ENCODE measurements around the gene KCNK15. TPM values are rescaled to one million over a fixed set of nuclear protein-coding genes. Genes with fewer than 3 reads are reported as not detected.

KCNK15 gene
- polyA plus RNA-seq, 6 donors from 2014 or later: not detected

DNA sequence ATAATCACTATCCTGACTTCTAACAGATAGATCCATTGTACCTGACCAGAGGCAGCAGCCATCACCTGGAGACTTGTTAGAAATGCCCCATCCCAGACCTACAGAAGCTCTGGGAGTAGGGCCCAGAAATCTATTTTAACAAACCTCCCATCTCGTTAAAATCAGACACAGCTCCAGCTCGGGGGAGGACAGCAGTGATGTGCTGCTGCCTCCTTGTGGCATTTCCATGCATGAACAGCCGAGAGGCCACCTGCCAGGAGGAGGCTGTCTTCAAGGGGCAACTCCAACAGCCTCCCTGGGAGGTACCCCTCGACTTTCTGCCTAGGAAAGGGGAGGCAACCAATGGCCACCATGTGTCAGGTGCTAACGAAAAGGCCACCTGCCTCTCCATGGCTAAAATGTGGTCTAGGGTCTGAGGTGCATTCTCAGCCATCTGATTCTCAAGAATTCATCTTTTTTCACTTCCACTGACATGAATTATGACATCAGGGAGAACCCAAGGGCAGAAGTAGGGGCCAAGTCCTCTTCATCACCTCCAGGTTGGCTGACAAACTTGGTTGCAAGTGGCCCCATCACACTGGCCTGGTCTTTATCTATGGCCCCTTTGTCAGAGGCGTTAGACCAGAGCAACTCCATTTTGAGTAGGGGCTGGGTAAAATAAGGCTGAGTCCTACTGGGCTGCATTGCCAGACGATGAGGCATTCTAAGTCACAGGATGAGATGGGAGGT, 12.2 kb upstream of the KCNK15 start:
- H3K27me3 Mint-ChIP-seq: peaks cover 0 to 11% (median 8%) of the 10 kb centered on the region in 3 donors
- peak; percentile 40 to 59 for ATAC-seq (ENCODE audit: low read depth in 2 of 2)
- peak; percentile 28 for DNase-seq
- peak overlapping the region in 2 of 6 donors; percentile 30 to 38 for H3K27ac Mint-ChIP-seq
- H3K4me1 Mint-ChIP-seq: peaks cover 9 to 17% (median 9%) of the 10 kb centered on the region in 3 donors
- H3K36me3 Mint-ChIP-seq: peaks cover 0 to 13% of the 10 kb centered on the region in 2 donors
- peaks cover 0 to 9% (median 5%) of the 10 kb centered on the region in 7 donors for H3K9me3 Mint-ChIP-seq
- H3K4me3 Mint-ChIP-seq: no peak overlapping the region

DNA sequence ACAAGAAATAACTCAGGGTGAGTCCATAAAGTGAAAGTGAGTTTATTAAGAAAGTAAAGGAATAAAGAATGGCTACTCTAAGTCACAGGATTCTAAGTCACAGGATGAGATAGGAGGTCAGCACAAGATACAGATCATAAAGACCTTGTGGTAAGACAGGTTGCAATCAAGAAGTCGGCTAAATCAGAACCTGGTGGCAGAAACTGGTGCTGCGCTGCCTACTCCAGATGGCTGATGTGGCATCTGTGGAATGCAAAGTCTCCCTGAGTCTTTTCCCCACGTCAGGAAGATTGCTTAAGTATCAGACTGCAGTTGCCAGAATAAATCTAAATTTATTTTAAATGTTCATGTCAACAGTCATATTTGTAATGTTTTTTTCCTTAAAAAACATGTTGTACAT, 10.7 kb upstream of the KCNK15 start:
- Mint-ChIP-seq H3K27ac (peak overlapping the region in 1 of 6 donors; percentile 53), H3K4me1 (peaks cover 9 to 17% (median 10%) of the 10 kb centered on the region in 3 donors), H3K27me3 (peaks cover under 1 to 8% (median 5%) of the 10 kb centered on the region in 3 donors), H3K36me3 (peaks cover 0 to 13% of the 10 kb centered on the region in 2 donors), H3K4me3 (no peak overlapping the region), H3K9me3 (peaks cover 2 to 9% (median 7%) of the 10 kb centered on the region in 7 donors)
- DNase-seq: no peak
- no peak for ATAC-seq (ENCODE audit: low read depth in 2 of 2)

DNA sequence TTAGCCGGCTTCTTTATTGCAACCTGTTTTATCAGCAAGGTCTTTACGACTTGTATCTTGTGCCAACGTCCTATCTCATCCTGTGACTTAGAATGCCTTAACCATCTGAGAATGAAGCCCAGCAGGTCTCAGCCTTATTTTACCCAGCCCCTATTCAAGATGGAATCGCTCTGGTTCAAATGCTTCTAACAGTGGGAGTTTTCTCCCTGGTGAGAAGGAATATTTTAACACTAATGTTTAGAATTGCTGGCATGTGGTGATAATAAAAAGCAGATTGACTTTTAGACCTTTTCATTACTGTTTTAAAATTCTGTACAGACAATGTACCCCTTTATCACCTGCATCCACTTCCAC, 9.9 kb upstream of the KCNK15 start:
- Mint-ChIP-seq H3K27ac (peak overlapping the region in 1 of 6 donors; percentile 38), H3K9me3 (peaks cover 2 to 9% (median 7%) of the 10 kb centered on the region in 7 donors), H3K27me3 (peaks cover 5 to 11% (median 7%) of the 10 kb centered on the region in 3 donors), H3K4me1 (peaks cover 9 to 17% (median 10%) of the 10 kb centered on the region in 3 donors), H3K36me3 (peaks cover 0 to 13% of the 10 kb centered on the region in 2 donors), H3K4me3 (peak overlapping the region in 5 of 8 donors; percentile 62 to 86 (median 70))
- DNase-seq: no peak
- ATAC-seq (ENCODE audit: low read depth in 2 of 2): no peak

DNA sequence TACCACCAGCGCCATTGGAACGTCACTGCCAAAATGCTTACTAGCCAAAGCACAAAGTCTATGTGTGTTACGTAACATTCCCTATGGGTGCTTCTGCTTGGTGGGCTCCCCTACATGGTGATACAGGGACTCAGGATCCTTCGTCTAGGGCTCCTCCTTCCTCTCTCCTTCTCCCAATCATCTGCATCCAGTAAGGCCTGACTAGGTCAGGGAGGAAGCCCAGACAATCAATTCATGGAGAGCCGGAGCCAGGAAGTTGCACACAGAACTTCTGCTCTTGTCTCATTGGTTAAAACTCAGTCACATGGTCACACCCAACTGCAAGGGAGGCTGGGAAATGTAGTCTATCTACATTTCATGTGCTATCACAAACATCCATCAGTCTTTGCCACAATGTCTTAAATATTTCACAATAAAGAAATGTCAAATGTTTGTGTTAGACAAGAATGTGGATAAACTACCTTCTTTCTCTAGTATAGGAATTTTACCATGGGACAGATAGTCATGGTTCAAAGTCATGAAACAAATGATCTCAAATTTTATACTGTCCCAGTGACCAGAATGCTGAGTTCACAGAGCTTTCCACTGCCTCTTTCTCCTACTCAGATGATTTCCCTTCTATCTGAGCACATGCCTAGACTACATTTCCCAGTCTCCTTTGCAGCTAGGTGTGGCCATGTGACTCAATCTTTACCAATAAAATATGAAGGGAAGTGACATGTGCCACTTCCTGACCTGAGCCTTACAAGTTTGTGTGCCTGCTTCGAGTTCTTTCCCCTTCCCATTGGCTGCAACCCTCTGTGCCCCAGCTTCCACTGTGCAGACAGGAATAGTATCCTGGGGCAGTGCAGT, 9.3 kb upstream of the KCNK15 start:
- ATAC-seq (ENCODE audit: low read depth in 2 of 2): peak; percentile 69 to 75
- peak overlapping the region in 4 of 6 donors; percentile 1 to 84 (median 34) for H3K27ac Mint-ChIP-seq
- peak; percentile 38 for DNase-seq

DNA sequence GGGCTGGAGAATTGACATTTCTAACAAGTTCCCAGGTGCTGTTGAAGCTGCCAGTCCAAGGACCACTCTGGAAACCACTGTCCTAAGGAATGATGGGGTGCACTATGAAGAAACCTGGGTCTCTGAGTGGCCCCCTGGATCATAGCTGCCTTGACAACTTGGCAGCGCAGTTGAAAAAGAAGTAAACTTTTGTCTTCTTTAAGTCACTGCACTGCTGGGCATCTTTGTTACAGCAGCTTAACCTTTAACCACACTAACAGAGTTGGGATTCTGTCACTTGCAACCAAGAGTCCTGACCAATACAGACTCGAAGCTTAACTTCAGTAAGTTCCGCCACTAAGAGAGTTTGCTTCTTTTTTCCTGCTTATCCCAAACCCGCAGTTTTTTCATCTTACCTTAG, 8.5 kb upstream of the KCNK15 start:
- DNase-seq: no peak
- Mint-ChIP-seq H3K4me3 (peak overlapping the region in 2 of 8 donors; percentile 22 to 59), H3K27ac (no peak overlapping the region), H3K36me3 (peaks cover 0 to 13% of the 10 kb centered on the region in 2 donors), H3K4me1 (peaks cover 9 to 17% (median 10%) of the 10 kb centered on the region in 3 donors), H3K9me3 (peaks cover 2 to 9% (median 7%) of the 10 kb centered on the region in 7 donors), H3K27me3 (peaks cover 4 to 22% (median 17%) of the 10 kb centered on the region in 3 donors)
- no peak for ATAC-seq (ENCODE audit: low read depth in 2 of 2)

More for the DNA sequence above, 9.3 kb upstream of the KCNK15 start:
- peaks cover 2 to 9% (median 7%) of the 10 kb centered on the region in 7 donors for H3K9me3 Mint-ChIP-seq
- peaks cover 9 to 17% (median 10%) of the 10 kb centered on the region in 3 donors for H3K4me1 Mint-ChIP-seq
- H3K4me3 Mint-ChIP-seq: peak overlapping the region in 7 of 8 donors; percentile 59 to 86 (median 70)
- H3K36me3 Mint-ChIP-seq: peaks cover 0 to 13% of the 10 kb centered on the region in 2 donors
- peaks cover 4 to 15% (median 10%) of the 10 kb centered on the region in 3 donors for H3K27me3 Mint-ChIP-seq

DNA sequence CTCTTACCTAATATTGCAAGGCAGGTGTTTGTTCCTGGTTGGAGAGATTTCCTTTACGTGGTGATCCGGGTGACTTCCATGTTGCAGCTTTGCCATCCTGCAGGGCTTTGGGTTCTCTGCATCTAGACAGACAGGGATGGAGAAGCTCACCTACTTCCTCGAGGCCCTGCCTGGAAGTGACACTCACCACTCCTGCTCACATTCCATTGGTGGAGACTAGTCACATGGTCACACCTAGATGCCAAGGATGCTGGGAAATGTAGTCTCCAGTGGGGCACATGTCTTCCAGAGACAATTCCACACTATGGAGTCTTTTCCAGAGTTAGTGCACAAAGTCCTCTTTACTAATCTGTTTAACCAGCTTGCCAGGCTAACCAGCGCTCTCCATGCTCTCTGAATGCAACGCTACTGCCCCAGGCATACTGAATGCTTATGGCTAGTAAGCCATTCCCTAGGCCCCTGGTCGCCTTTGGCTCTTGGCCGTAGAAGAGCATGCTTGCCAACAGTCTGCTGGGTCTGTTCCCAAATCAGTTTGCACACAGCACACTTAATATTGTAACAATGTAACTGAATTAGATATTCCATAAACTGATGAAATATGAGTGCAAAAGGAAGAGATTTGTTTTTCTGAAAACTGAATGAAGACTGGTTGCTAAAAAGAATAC, 6.7 kb upstream of the KCNK15 start:
- Mint-ChIP-seq H3K27me3 (peaks cover 6 to 37% (median 35%) of the 10 kb centered on the region in 3 donors), H3K9me3 (peaks cover 2 to 9% (median 7%) of the 10 kb centered on the region in 7 donors), H3K4me3 (no peak overlapping the region), H3K4me1 (peaks cover 9 to 10% (median 10%) of the 10 kb centered on the region in 3 donors), H3K36me3 (peaks cover 0 to 13% of the 10 kb centered on the region in 2 donors), H3K27ac (peak overlapping the region in 1 of 6 donors; percentile 8)
- DNase-seq (peak; percentile 17), ATAC-seq (ENCODE audit: low read depth in 2 of 2) (peak; percentile 59 to 68)

DNA sequence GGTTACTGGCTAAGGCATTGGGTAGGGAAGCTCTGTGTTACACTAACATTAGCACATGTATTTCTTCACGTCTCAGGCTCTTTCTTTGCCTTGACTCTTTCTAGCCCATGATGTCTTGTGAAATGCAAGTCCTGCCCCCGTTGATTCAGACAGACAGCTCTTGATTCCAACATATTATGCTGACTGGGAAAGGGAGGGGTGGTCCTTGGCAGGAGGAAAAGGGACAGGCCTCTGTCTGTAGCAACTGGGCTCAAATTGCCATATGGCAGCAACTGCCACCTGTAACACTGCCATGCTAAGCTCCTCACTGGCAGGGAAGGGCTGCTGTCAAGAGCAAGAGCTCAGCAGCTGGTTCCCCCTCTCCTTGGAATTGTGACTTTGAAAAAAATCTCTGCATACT, 5.7 kb upstream of the KCNK15 start:
- Mint-ChIP-seq H3K27me3 (peaks cover 15 to 45% (median 42%) of the 10 kb centered on the region in 3 donors), H3K27ac (no peak overlapping the region), H3K36me3 (peaks cover 0 to 13% of the 10 kb centered on the region in 2 donors), H3K4me3 (no peak overlapping the region), H3K4me1 (peaks cover 9 to 10% (median 10%) of the 10 kb centered on the region in 3 donors), H3K9me3 (peaks cover 2 to 9% (median 7%) of the 10 kb centered on the region in 7 donors)
- no peak for ATAC-seq (ENCODE audit: low read depth in 2 of 2)
- DNase-seq: no peak

DNA sequence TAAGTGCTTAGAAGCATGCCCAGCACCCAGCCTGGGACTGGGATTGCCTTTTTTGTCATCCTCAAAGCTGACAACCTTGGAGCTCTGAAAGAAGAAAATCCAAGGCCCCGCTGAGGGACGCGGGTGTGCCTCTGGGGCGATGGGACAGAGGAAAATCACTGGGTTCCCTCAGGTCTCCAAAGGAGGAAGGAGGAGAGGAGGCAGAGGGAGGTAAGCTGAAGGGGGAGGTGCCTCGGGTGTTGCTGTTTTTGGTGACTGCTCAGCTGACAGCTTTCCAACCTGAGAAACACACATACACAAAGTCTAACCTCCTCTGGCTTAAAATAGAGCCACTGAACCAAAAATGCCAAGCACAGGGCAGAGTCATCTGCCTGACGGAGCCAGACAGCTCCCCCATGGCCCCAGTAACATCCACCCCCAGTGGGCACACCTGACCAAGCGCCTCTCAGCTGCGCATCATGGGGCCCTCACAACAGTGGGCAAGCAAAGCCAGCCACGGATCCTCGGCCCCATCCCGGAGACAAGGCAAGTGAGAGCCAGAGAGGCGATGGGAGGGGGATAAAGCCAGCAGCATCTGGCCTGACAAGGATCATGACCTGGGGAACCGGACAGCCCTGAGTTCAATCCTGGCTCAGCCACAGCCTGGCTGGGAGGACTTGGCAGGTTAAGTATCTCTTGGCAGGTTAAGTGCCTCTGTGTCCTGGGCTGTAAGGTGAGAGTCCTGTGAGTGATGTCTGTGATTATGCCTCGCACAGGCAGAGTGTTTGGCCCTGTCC, 3.2 kb upstream of the KCNK15 start:
- Mint-ChIP-seq H3K27me3 (peaks cover 31 to 65% (median 60%) of the 10 kb centered on the region in 3 donors), H3K9me3 (peaks cover 0 to 4% (median 0%) of the 10 kb centered on the region in 7 donors), H3K4me3 (no peak overlapping the region), H3K36me3 (no peaks in the 10 kb centered on the region), H3K4me1 (peaks cover 6 to 12% (median 12%) of the 10 kb centered on the region in 3 donors), H3K27ac (no peak overlapping the region)
- DNase-seq (no peak), ATAC-seq (ENCODE audit: low read depth in 2 of 2) (no peak)

DNA sequence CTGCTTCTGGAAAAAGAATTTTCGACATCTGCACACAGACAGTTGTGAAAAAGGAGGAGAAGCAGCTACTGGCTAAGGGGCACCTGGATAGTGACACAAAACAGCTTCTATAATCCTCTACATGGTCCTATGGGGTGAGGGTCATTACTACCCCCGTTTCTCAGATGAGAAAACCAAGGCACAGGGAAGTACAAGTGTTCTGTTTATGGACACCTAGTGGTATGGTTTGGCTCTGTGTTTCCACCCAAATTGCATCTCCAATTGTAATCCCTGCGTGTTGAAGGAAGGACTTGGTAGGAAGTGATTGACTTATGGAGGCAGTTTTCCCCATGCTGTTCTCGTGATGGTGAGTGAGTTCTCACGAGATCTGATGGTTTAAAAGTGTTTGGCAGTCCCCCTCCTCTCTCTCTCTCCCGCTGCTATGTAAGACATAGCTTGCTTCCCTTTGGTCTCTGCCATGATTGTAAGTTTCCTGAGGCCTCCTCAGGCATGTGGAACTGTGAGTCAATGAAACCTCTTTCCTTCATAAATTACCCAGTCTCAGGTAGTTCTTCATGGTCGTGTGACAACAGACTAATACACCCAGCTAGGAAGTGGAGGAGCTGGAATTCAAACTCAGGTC, 2.5 kb upstream of the KCNK15 start:
- H3K27me3 Mint-ChIP-seq: peaks cover 35 to 68% (median 66%) of the 10 kb centered on the region in 3 donors
- peaks cover 6 to 13% (median 12%) of the 10 kb centered on the region in 3 donors for H3K4me1 Mint-ChIP-seq
- H3K9me3 Mint-ChIP-seq: peaks cover 0 to 4% (median 0%) of the 10 kb centered on the region in 7 donors

DNA sequence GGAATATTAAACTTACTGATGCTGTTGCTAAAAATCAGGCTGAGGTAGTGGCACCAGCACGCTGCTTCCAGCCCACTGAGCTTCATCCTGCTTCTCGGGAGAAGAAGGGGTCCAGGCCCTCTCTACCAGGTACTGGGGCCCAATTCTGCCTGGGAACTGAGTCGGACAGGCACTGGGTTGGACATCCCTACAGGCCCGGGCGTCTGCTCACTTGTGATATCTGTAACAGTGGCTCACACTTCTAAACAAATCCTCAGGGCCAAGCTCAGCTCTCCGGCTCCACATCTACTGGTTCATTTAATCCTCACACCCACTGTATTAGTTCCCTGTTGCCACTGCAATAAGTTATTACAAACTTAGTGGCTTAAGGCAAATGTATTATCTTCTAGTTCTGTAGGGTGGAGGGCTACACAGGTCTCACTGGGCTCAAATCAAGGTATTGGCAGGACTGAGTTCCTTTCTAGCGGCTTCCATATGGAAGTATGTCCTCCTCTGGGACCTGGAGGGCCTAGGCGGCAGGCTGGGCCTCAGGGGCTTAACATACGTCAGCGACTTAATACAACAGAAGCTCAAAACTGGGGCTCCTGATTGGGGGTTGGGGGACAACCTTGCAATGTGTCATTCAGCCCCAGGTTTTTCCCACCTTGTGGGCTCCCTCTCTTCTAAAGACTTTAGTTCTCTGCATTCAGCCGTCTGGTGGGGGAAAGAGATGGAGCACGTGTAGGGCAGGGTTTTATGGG, 1.6 kb upstream of the KCNK15 start:
- peaks cover 44 to 73% (median 73%) of the 10 kb centered on the region in 3 donors for H3K27me3 Mint-ChIP-seq
- ATAC-seq (ENCODE audit: low read depth in 2 of 2): no peak
- H3K4me1 Mint-ChIP-seq: peaks cover 6 to 13% (median 10%) of the 10 kb centered on the region in 3 donors
- peaks cover 0 to 1% (median 0%) of the 10 kb centered on the region in 7 donors for H3K9me3 Mint-ChIP-seq
- H3K27ac Mint-ChIP-seq: no peak overlapping the region
- H3K36me3 Mint-ChIP-seq: no peaks in the 10 kb centered on the region
- H3K4me3 Mint-ChIP-seq: no peak overlapping the region
- no peak for DNase-seq

More for the DNA sequence above, 2.5 kb upstream of the KCNK15 start:
- Mint-ChIP-seq H3K4me3 (peak overlapping the region in 1 of 8 donors; percentile 7), H3K27ac (no peak overlapping the region), H3K36me3 (no peaks in the 10 kb centered on the region)
- ATAC-seq (ENCODE audit: low read depth in 2 of 2) (no peak), DNase-seq (no peak)

DNA sequence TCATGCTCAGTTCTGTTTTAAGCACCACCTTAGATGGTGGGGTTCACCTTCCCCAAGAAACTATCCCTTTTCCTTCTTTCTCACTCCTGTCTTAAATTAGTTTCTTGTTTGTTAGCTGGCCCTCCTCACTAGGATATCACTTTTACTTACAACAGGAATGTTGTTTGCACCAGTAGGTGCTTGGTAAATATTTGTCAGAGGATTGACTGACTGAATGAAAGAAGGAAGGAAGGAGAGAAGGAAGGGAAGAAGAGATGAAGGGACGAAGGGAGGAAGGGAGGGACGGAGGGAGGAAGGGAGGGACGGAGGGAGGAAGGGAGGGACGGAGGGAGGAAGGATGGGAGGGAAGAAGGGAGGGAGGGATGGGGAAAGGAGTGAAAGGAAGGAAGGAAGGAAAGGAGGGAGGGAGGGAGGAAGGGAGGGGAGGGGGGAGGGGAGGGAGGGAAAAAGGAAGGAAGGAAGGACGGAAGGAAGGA, 505 bp upstream of the KCNK15 start:
- Mint-ChIP-seq H3K27ac (peak overlapping the region in 2 of 6 donors; percentile 42 to 79), H3K27me3 (peaks cover 52 to 80% (median 80%) of the 10 kb centered on the region in 3 donors)
- no peak for ATAC-seq (ENCODE audit: low read depth in 2 of 2)

More for the DNA sequence above, 505 bp upstream of the KCNK15 start:
- Mint-ChIP-seq H3K4me1 (peaks cover 6 to 13% (median 10%) of the 10 kb centered on the region in 3 donors), H3K36me3 (no peaks in the 10 kb centered on the region), H3K4me3 (peak overlapping the region in 7 of 8 donors; percentile 53 to 78 (median 66)), H3K9me3 (no peaks in the 10 kb centered on the region)
- DNase-seq: no peak

Measured in naive B cell (primary cell).